ENCODE results near the gene CBX4.

The CBX4 gene

DNA sequence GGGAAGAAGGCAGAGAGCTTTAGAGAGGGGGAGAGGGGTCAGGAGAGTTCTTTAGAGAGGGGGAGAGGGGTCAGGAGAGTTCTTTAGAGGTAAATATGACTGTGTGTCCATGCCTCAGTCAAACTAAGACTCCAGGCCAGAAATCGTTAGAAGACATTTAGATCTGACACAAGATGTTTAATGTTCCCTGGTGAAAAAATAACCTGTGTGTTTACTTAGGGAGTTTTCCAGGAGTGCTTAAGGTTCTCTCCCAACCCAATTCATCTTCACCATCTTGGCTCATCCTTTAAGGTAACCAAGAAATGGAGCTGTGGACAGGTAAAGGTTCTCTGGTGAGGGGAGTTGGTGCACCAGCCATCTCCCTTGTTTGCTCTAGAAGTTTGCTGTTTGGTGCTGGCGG is 9.8 kb downstream of the CBX4 start:
- no peak for TF ChIP-seq CTCF (conservative IDR thresholded peaks at IDR 0.05; ENCODE audit: control insufficient read depth, insufficient read depth, low read depth, low read length)
- no peak overlapping the region for H3K4me3 ChIP-seq (ENCODE audit: control insufficient read depth, low read depth, low read length)
- no peak for DNase-seq (ENCODE audit: low read depth)

GRCh38 chr17:79829004-79829403 is 10.2 kb downstream of the CBX4 start:
- no peak for TF ChIP-seq CTCF (conservative IDR thresholded peaks at IDR 0.05; ENCODE audit: control insufficient read depth, insufficient read depth, low read depth, low read length)
- H3K4me3 ChIP-seq (ENCODE audit: control insufficient read depth, low read depth, low read length): no peak overlapping the region
- DNase-seq (ENCODE audit: low read depth): no peak

GRCh38 chr17:79826841-79827578 is 12.2 kb downstream of the CBX4 start:
- no peak for TF ChIP-seq CTCF (conservative IDR thresholded peaks at IDR 0.05; ENCODE audit: control insufficient read depth, insufficient read depth, low read depth, low read length)
- no peak for DNase-seq (ENCODE audit: low read depth)
- H3K4me3 ChIP-seq (ENCODE audit: control insufficient read depth, low read depth, low read length): no peak overlapping the region

GRCh38 chr17:79826204-79826680 is 13.0 kb downstream of the CBX4 start:
- TF ChIP-seq CTCF (conservative IDR thresholded peaks at IDR 0.05; ENCODE audit: control insufficient read depth, insufficient read depth, low read depth, low read length): no peak
- H3K4me3 ChIP-seq (ENCODE audit: control insufficient read depth, low read depth, low read length): no peak overlapping the region
- no peak for DNase-seq (ENCODE audit: low read depth)

DNA sequence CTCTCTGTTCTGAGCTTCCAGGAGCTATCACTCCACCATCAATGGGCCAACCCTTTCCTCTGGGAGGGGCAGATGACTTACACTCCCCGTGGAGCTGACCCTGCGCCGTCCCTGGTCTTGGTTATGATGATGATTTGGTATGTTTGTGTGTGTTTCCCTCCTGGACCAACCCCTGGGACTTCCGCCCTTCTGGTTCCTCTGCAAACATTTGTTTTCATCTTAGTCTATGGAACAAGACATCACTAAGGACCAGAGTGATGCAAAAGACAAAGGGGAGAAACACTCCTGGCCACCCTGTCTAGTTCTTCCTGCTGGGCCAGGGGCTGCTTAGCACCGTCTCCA is 13.7 kb downstream of the CBX4 start:
- DNase-seq (ENCODE audit: low read depth): no peak
- no peak for TF ChIP-seq CTCF (conservative IDR thresholded peaks at IDR 0.05; ENCODE audit: control insufficient read depth, insufficient read depth, low read depth, low read length)
- no peak overlapping the region for H3K4me3 ChIP-seq (ENCODE audit: control insufficient read depth, low read depth, low read length)

DNA sequence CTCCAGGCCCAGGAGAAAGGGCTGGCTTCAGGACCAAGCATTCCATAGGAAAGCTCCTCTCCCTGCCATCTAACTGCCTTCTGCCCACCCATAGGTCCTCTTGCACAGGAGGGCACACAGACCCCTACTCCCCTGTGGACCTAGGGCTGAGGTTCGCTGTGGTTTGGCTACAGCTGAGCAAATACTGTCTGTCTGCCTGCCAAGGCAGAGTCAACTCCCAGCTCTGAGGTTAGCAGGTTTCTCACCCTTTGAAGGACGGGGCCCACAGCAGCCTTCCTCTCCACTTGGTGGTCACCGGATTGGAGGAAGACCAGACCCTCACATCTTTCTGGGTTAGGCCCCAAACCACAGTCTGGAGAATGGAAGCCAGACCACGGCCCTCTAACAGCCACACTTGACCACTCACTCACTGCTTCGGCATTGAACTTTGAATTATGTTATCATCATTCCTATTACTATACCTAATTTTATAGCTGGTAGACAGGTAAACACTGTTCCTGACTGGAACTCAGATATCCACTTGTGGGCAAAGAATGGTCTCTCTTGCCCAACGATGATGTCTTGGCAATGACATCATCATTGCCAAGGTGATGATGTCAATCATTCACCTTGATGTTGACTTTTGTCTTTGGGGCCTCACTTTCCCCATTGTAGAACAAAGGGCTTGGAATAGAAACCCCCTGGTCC is 14.2 kb downstream of the CBX4 start:
- DNase-seq (ENCODE audit: low read depth): no peak
- H3K4me3 ChIP-seq (ENCODE audit: control insufficient read depth, low read depth, low read length): no peak overlapping the region
- no peak for TF ChIP-seq CTCF (conservative IDR thresholded peaks at IDR 0.05; ENCODE audit: control insufficient read depth, insufficient read depth, low read depth, low read length)

Data from fibroblast of mammary gland (primary cell).